22Rv1 (cell line): ENCODE results near the gene P2RX7.
"Not testable (repeated sequence)": the region's sequence is repeated elsewhere in the genome, so short reads cannot be mapped to it uniquely, and the experiment has no call there.

Source experiments
- H3K27ac ChIP-seq: fragments of 450-650 bp; 2 replicates; pipeline ENCODE4 v1.5.1; 2017
- ZFX ChIP-seq: fragments of 450-650 bp; IDR thresholded peaks from 2 replicates; pipeline ENCODE4 v1.6.1; 2017; ENCODE audit warnings: antibody characterized with exemption, borderline replicate concordance
- TF ChIP-seq, protein P1 (sequence below): fragments of 450-650 bp; IDR thresholded peaks from 2 replicates; pipeline ENCODE4 v1.5.1; 2017; ENCODE audit warnings: mild to moderate bottlenecking

P2RX7 gene

DNA sequence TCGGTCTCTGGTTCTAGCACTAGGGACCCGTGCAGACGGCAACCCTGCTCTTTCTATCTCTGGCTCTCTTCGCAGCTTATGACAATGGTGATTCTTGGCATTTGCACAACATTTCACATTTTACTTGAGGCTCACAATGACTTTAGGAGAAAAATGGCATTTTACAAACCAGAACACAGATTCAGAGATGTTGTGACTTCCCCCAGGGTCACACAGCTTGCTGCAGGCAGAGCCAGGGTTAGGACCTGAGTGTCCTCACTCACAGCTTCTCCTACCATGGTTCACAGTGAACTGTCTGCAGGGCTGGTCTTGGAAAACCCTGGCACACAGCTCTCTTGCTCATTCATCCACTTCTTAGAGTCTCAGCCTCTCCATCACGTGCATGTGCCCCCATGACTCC lies 23.7 kb downstream of the P2RX7 start:
- no peak for TF ChIP-seq ZFX
- TF ChIP-seq, protein P1, sequence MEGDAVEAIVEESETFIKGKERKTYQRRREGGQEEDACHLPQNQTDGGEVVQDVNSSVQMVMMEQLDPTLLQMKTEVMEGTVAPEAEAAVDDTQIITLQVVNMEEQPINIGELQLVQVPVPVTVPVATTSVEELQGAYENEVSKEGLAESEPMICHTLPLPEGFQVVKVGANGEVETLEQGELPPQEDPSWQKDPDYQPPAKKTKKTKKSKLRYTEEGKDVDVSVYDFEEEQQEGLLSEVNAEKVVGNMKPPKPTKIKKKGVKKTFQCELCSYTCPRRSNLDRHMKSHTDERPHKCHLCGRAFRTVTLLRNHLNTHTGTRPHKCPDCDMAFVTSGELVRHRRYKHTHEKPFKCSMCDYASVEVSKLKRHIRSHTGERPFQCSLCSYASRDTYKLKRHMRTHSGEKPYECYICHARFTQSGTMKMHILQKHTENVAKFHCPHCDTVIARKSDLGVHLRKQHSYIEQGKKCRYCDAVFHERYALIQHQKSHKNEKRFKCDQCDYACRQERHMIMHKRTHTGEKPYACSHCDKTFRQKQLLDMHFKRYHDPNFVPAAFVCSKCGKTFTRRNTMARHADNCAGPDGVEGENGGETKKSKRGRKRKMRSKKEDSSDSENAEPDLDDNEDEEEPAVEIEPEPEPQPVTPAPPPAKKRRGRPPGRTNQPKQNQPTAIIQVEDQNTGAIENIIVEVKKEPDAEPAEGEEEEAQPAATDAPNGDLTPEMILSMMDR, result no peak
- no peak overlapping the region for H3K27ac ChIP-seq

GRCh38 chr12:121158085-121158484 lies 25.4 kb downstream of the P2RX7 start:
- H3K27ac ChIP-seq, result no peak overlapping the region
- TF ChIP-seq, protein P1, result no peak
- no peak for TF ChIP-seq ZFX

- not testable (repeated sequence) for H3K27ac ChIP-seq
These were observed 26.2 kb downstream of the P2RX7 start for GRCh38 chr12:121158728-121159351.

GRCh38 chr12:121159467-121160307 lies 27.0 kb downstream of the P2RX7 start:
- H3K27ac ChIP-seq, result no peak overlapping the region
- TF ChIP-seq, protein P1, result no peak
- no peak for TF ChIP-seq ZFX

- no peak overlapping the region for H3K27ac ChIP-seq
- TF ChIP-seq ZFX, result no peak
- TF ChIP-seq, protein P1, result no peak
These were observed 29.7 kb downstream of the P2RX7 start for GRCh38 chr12:121162384-121162783.

- H3K27ac ChIP-seq, result no peak overlapping the region
- TF ChIP-seq, protein P1, result no peak
- TF ChIP-seq ZFX, result no peak
These were observed 30.3 kb downstream of the P2RX7 start for GRCh38 chr12:121162985-121163384.

- not testable (repeated sequence) for H3K27ac ChIP-seq
These were observed 32.2 kb downstream of the P2RX7 start for GRCh38 chr12:121164839-121165238.

DNA sequence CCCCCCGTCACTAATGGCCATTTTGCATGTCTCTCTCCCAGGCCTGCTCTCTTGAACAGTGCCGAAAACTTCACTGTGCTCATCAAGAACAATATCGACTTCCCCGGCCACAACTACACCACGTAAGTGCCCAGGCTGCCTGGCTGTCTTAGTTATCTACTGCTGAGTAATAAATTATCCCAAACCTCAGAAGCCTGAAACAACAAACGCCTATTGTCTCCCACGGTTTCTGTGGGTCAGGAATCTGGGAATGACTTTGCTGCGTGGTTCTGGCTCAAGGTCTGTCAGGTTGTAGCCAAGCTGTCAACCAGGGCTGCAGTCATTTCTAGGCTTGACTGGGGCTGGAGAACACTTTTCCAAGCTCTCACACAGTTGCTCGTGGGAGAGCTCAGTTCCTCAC lies 32.6 kb downstream of the P2RX7 start:
- H3K27ac ChIP-seq, result no peak overlapping the region
- no peak for TF ChIP-seq ZFX

DNA sequence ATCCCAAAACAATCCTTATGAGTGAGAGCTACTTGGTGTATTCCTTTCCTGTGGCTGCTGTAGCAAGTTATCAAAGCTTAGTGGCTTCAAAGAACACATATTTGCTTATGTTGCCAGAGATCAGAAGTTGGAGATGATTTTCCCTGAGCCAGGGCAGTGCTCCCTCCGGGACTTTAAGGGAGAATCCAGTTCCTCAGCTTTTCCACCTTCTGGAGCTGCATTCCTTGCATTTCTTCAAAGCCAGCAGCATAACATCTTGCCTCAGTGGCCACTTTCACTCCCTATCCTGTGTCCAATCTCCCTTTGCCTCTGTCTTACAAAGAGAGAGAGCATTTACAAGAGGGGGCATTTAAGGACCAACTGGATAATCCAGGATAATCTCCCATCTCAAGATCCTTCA lies 33.7 kb downstream of the P2RX7 start:
- no peak for TF ChIP-seq ZFX
- TF ChIP-seq, protein P1, result no peak
- no peak overlapping the region for H3K27ac ChIP-seq
